Colonic mucosa (tissue), 4 donors: ENCODE data around the gene DMD. TPM values are rescaled to one million over a fixed set of nuclear protein-coding genes. Genes with fewer than 3 reads are reported as not detected.

ENCODE experiments used
- DNase-seq: peaks from one replicate; pipeline ENCODE4 v3.0.0-alpha.2; 2020
- H3K27ac ChIP-seq: fragments of 200-600 bp; one replicate; pipeline ENCODE4 v1.8.0; 2021
- H3K27me3 ChIP-seq: fragments of 200-600 bp; one replicate; pipeline ENCODE4 v1.8.0; 2021
- H3K36me3 ChIP-seq: fragments of 200-600 bp; one replicate; pipeline ENCODE4 v1.8.0; 2021
- H3K4me1 ChIP-seq: fragments of 200-600 bp; one replicate; pipeline ENCODE4 v1.8.0; 2021; ENCODE audit warnings: mild to moderate bottlenecking
- H3K4me3 ChIP-seq: fragments of 200-600 bp; one replicate; pipeline ENCODE4 v1.8.0; 2021
- H3K9ac ChIP-seq, 2 donors: one replicate each; pipeline ENCODE4 v1.7.0; 2013; ENCODE audit warnings: control low read depth in 2 of 2, low read depth in 2 of 2, low read length in 2 of 2
- H3K9me3 ChIP-seq: fragments of 200-600 bp; one replicate; pipeline ENCODE4 v1.8.0; 2021
- CTCF ChIP-seq: fragments of 200-600 bp; IDR thresholded peaks from one replicate; pipeline ENCODE4 v1.8.0; 2022; ENCODE audit warnings: antibody characterized with exemption, mild to moderate bottlenecking
- intact Hi-C: fragments of 100-400 bp; cut with DNase I; formaldehyde crosslinking; loops from one replicate; pipeline ENCODE4 v1.14.1; 2022
- total RNA-seq, 2 donors: library from RNA; stranded (reverse); fragmentation: NEBNext Ultra II Directional in 1 of 2; extraction: Animal tissue kit (Norgen Biotek cat#: 25700) in 1 of 2; gene quantifications; one replicate each; pipeline ENCODE4 v1.2.1, GENCODE V29; 2021
- donor health status: healthy.
- donor health status: DM: no; HTN: no; CAD: no.
- donor health status: DM: no; HTN: no; CAD: no.

Gene DMD
- total RNA-seq, 2 donors from 2014 or later, result 7.3 to 24.5 TPM

- Histone ChIP-seq H3K27ac (no peak overlapping the region), H3K4me1 (no peaks in the 10 kb centered on the region), H3K4me3 (no peak overlapping the region), H3K9me3 (no peaks in the 10 kb centered on the region), H3K27me3 (no peaks in the 10 kb centered on the region), H3K36me3 (no peaks in the 10 kb centered on the region), H3K9ac (no peak overlapping the region)
- no peak for TF ChIP-seq CTCF
- no peak for DNase-seq
- intact Hi-C loops, result no loop called here
These were observed 2033.1 kb downstream of the DMD start for GRCh38 chrX:31178064-31178768.

GRCh38 chrX:31170792-31171191, 2040.6 kb downstream of the DMD start:
- DNase-seq, result no peak
- Histone ChIP-seq H3K4me1 (no peaks in the 10 kb centered on the region), H3K4me3 (no peak overlapping the region), H3K9me3 (no peaks in the 10 kb centered on the region), H3K27ac (no peak overlapping the region), H3K36me3 (no peaks in the 10 kb centered on the region), H3K9ac (no peak overlapping the region), H3K27me3 (no peaks in the 10 kb centered on the region)
- intact Hi-C loops, result no loop called here
- TF ChIP-seq CTCF, result no peak

GRCh38 chrX:31168551-31168950, 2042.8 kb downstream of the DMD start:
- DNase-seq, result no peak
- Histone ChIP-seq H3K4me3 (no peak overlapping the region), H3K36me3 (no peaks in the 10 kb centered on the region), H3K9ac (no peak overlapping the region), H3K9me3 (no peaks in the 10 kb centered on the region), H3K27me3 (no peaks in the 10 kb centered on the region), H3K4me1 (no peaks in the 10 kb centered on the region), H3K27ac (no peak overlapping the region)
- intact Hi-C loops, result no loop called here
- no peak for TF ChIP-seq CTCF

DNA sequence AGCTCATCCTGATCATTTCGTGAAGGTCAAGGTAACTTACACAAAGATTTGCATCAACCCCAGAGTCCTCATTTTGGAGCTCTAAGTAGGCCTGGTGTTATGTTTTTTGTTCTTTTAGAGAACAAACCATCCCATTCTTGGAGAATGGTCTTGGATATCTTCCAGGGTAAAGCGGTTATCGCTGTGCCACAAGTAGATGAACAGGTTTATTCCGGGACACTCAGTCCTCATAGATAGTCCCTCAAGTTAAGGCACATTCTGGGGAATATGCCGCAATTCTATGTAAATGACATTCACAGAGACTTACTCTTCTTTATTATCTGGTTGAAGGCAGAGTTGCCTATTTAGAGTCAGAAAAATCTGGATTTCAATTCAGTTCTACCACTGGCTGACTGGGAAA, 2044.5 kb downstream of the DMD start:
- Histone ChIP-seq H3K4me1 (no peaks in the 10 kb centered on the region), H3K9ac (no peak overlapping the region), H3K36me3 (no peaks in the 10 kb centered on the region), H3K9me3 (no peaks in the 10 kb centered on the region), H3K4me3 (no peak overlapping the region), H3K27ac (no peak overlapping the region), H3K27me3 (no peaks in the 10 kb centered on the region)
- intact Hi-C loops, result no loop called here
- TF ChIP-seq CTCF, result no peak
- DNase-seq, result no peak

- no peaks in the 10 kb centered on the region for H3K36me3 ChIP-seq
These were observed 2044.9 kb downstream of the DMD start for GRCh38 chrX:31166416-31166815.

More at GRCh38 chrX:31166416-31166815, 2044.9 kb downstream of the DMD start:
- Histone ChIP-seq H3K4me3 (no peak overlapping the region), H3K9me3 (no peaks in the 10 kb centered on the region), H3K27me3 (no peaks in the 10 kb centered on the region), H3K9ac (no peak overlapping the region), H3K27ac (no peak overlapping the region), H3K4me1 (no peaks in the 10 kb centered on the region)
- intact Hi-C loops, result no loop called here
- no peak for DNase-seq
- TF ChIP-seq CTCF, result no peak
